Esophagus squamous epithelium (tissue), 5 donors: Measurements from ENCODE around the gene EGFL8. TPM values are rescaled to one million over a fixed set of nuclear protein-coding genes. Genes with fewer than 3 reads are reported as not detected.

Experiments
- DNase-seq: peaks from one replicate; lab custom pipeline; 2025; lab: John Stamatoyannopoulos, UW
- H3K27ac ChIP-seq, 4 donors: fragments of 200-600 bp; sonication (generic); one replicate each; pipeline ENCODE4 v1.5.1; 2016 to 2019; ENCODE audit warnings: mild to moderate bottlenecking in 1 of 4
- H3K27me3 ChIP-seq, 4 donors: fragments of 200-600 bp; sonication (generic); 1 replicate in 3 of 4; 2 replicates in 1 of 4; pipeline versions ENCODE4 v1.5.1 to v1.6.0; 2017 to 2021; ENCODE audit warnings: antibody characterized with exemption in 1 of 4
- H3K36me3 ChIP-seq, 3 donors: fragments of 200-600 bp; sonication (generic); one replicate each; pipeline ENCODE4 v1.5.1; 2016 to 2019
- H3K4me1 ChIP-seq, 3 donors: fragments of 200-600 bp; sonication (generic); one replicate each; pipeline ENCODE4 v1.5.1; 2017 to 2019
- H3K4me3 ChIP-seq, 4 donors: fragments of 200-600 bp; sonication (generic); 1 replicate in 3 of 4; 2 replicates in 1 of 4; pipeline ENCODE4 v1.5.1; 2016 to 2019; ENCODE audit warnings: mild to moderate bottlenecking in 2 of 4, moderate library complexity in 1 of 4
- H3K9me3 ChIP-seq, 3 donors: fragments of 200-600 bp; sonication (generic); one replicate each; pipeline ENCODE4 v1.5.1; 2016 to 2019
- CTCF ChIP-seq, 6 experiments: fragments of 450-650 bp in 4 of 6; fragments of 200-600 bp in 2 of 6; sonication (generic) in 2 of 6; IDR thresholded peaks; one replicate each; pipeline ENCODE4 v1.5.1; 2016 to 2019; ENCODE audit warnings: antibody characterized with exemption in 6 of 6, mild to moderate bottlenecking in 4 of 6, moderate library complexity in 4 of 6
- POLR2A ChIP-seq, 4 donors: fragments of 450-650 bp; IDR thresholded peaks; one replicate each; pipeline ENCODE4 v1.6.1; 2017; ENCODE audit warnings: antibody characterized with exemption in 4 of 4, mild to moderate bottlenecking in 4 of 4, moderate library complexity in 3 of 4
- WGBS, 2 donors: methylation state at CpG; one replicate each; pipeline ENCODE4 v1.1.5; 2018; 5-methylcytosine and 5-hydroxymethylcytosine counted together
- intact Hi-C: fragments of 100-400 bp; cut with DNase I; formaldehyde crosslinking; loops from one replicate; pipeline ENCODE4 v1.15.0; 2022
- total RNA-seq, 4 donors: library from RNA; depleted of rRNA; stranded (reverse); fragments of >200 nt; gene quantifications; one replicate each; pipeline ENCODE4 v1.1.0, GENCODE V29; 2016
- donor health status: DM: yes; HTN: yes; CAD: no.

EGFL8 gene
- total RNA-seq, 4 donors from 2014 or later = 4.8 to 15.1 (median 8.2) TPM

GRCh38 chr6:32118782-32119628 is 45.4 kb upstream of the EGFL8 start:
- intact Hi-C loops = no loop called here
- WGBS, 2 donors = 20 to 26% methylated on average over 16 to 17 of the region's 17 CpGs

DNA sequence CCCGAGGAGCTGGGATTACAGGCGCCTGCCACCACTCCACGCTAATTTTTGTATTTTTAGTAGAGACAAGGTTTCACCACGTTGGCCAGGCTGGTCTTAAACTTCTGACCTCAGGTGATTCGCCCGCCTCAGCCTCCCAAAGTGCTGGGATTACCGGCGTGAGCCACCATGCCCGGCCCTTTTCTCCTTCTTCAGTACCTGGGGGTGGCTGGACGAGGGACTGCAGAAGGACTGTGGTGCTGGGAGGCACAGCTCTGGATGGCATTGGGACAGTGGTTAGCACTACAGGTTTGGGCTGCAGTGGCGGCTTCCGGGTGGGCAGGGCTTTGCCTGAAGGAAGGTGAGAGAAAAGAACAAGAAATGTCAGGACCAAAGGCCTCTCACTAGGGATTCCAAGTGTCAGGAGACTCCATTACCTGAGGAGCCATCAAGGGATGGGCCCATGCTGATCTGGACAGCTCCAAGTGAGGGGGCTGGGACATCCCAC is 43.8 kb upstream of the EGFL8 start:
- intact Hi-C loops = no loop called here
- Histone ChIP-seq H3K9me3 (no peaks in the 10 kb centered on the region), H3K4me1 (peaks cover 3 to 37% (median 10%) of the 10 kb centered on the region in 3 donors), H3K4me3 (no peak overlapping the region), H3K36me3 (peaks cover 28 to 100% (median 69%) of the 10 kb centered on the region in 3 donors), H3K27ac (no peak overlapping the region), H3K27me3 (no peaks in the 10 kb centered on the region)
- TF ChIP-seq POLR2A (IDR thresholded peaks at IDR 0.05) = no peak
- TF ChIP-seq CTCF (IDR thresholded peaks at IDR 0.05) = no peak
- no peak for DNase-seq
- WGBS, 2 donors = 89% methylated on average over 6 of the region's 12 CpGs; no CpG with 5 or more reads in 1 of the 2 donors

More at GRCh38 chr6:32118782-32119628, 45.4 kb upstream of the EGFL8 start:
- Histone ChIP-seq H3K27me3 (no peaks in the 10 kb centered on the region), H3K27ac (peak overlapping the region; percentile 48 to 67 (median 64)), H3K4me1 (peaks cover 3 to 37% (median 15%) of the 10 kb centered on the region in 3 donors), H3K9me3 (no peaks in the 10 kb centered on the region), H3K36me3 (peaks cover 28 to 99% (median 56%) of the 10 kb centered on the region in 3 donors), H3K4me3 (no peak overlapping the region)
- DNase-seq = peak; percentile 34
- TF ChIP-seq CTCF (IDR thresholded peaks at IDR 0.05) (peak; percentile 78 to 94 (median 90)), POLR2A (IDR thresholded peaks at IDR 0.05) (no peak)

GRCh38 chr6:32123681-32124080 is 40.7 kb upstream of the EGFL8 start:
- no peak for DNase-seq
- intact Hi-C loops = no loop called here
- H3K36me3 ChIP-seq = peaks cover 14 to 82% (median 51%) of the 10 kb centered on the region in 3 donors
- H3K4me1 ChIP-seq = peaks cover 18 to 56% (median 25%) of the 10 kb centered on the region in 3 donors
- no peaks in the 10 kb centered on the region for H3K27me3 ChIP-seq
- TF ChIP-seq POLR2A (IDR thresholded peaks at IDR 0.05) (no peak), CTCF (IDR thresholded peaks at IDR 0.05) (no peak)
- H3K4me3 ChIP-seq = no peak overlapping the region
- H3K9me3 ChIP-seq = no peaks in the 10 kb centered on the region
- no peak overlapping the region for H3K27ac ChIP-seq
- WGBS, 2 donors = 51 to 73% methylated on average over 3 to 4 of the region's 4 CpGs

DNA sequence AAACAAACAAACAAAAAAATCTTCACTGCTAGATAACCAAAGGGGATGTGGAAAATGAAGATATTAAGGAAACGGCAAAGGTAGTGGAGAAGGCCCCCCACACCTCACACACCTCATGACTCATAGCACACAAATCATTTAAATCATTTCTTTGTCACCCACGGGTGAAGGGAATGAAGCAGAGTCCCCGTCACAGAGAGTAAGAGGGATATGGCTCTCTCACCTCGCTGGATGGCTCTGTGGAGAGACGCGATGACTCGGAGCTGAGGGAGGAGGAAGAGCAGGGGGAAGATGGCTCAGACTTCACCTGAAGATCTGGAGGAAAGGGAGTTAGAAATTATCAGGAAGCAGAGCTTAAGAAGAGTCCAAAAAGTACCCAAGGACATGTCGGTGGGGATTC is 37.5 kb upstream of the EGFL8 start:
- H3K4me3 ChIP-seq = peak overlapping the region; percentile 61 to 95 (median 84)
- H3K36me3 ChIP-seq = peaks cover 0 to 50% (median 29%) of the 10 kb centered on the region in 3 donors
- no peak for DNase-seq
- 38 to 47% methylated on average over 8 of the region's 8 CpGs for WGBS, 2 donors
- H3K27ac ChIP-seq = peak overlapping the region in 3 of 4 donors; percentile 83 to 98 (median 96)
- no peak for TF ChIP-seq POLR2A (IDR thresholded peaks at IDR 0.05)
- no peak for TF ChIP-seq CTCF (IDR thresholded peaks at IDR 0.05)
- H3K27me3 ChIP-seq = no peaks in the 10 kb centered on the region
- no peaks in the 10 kb centered on the region for H3K9me3 ChIP-seq
- intact Hi-C loops = no loop called here
- peaks cover 25 to 70% (median 28%) of the 10 kb centered on the region in 3 donors for H3K4me1 ChIP-seq

GRCh38 chr6:32127409-32127716 is 37.0 kb upstream of the EGFL8 start:
- H3K27me3 ChIP-seq = no peaks in the 10 kb centered on the region
- H3K36me3 ChIP-seq = peaks cover 0 to 45% (median 29%) of the 10 kb centered on the region in 3 donors
- H3K9me3 ChIP-seq = no peaks in the 10 kb centered on the region
- H3K27ac ChIP-seq = peak overlapping the region; percentile 83 to 98 (median 92)
- H3K4me1 ChIP-seq = peaks cover 28 to 73% (median 28%) of the 10 kb centered on the region in 3 donors
- TF ChIP-seq POLR2A (IDR thresholded peaks at IDR 0.05) (no peak), CTCF (IDR thresholded peaks at IDR 0.05) (no peak)
- H3K4me3 ChIP-seq = peak overlapping the region; percentile 61 to 95 (median 84)
- intact Hi-C loops = no loop called here
- WGBS, 2 donors = 7 to 18% methylated on average over 4 to 9 of the region's 9 CpGs
- DNase-seq = no peak
